NCI-H774 (cell line): Measurements from ENCODE around the gene RNF10.
"Not testable (repeated sequence)": the region's sequence is repeated elsewhere in the genome, so short reads cannot be mapped to it uniquely, and the experiment has no call there.

ENCODE experiments used
- DNase-seq: peaks from one replicate; lab custom pipeline; 2025; lab: John Stamatoyannopoulos, UW

RNF10 gene

GRCh38 chr12:120534203-120534702 lies at the start of gene RNF10:
Gene RNF10 (plus strand): TSS chr12:120534356. CDS start chr12:120534812, 456 bp downstream.
- peak; percentile 90 for DNase-seq

- no peak for DNase-seq
Observed at GRCh38 chr12:120485961-120486881, 47.9 kb upstream of the RNF10 start.

GRCh38 chr12:120487552-120487951 lies 46.6 kb upstream of the RNF10 start:
- not testable (repeated sequence) for DNase-seq

GRCh38 chr12:120488057-120488640 lies 46.0 kb upstream of the RNF10 start:
- DNase-seq: no peak

- no peak for DNase-seq
Observed at GRCh38 chr12:120489018-120489417, 45.1 kb upstream of the RNF10 start.

GRCh38 chr12:120490325-120490724 lies 43.8 kb upstream of the RNF10 start:
- no peak for DNase-seq

- no peak for DNase-seq
Observed at GRCh38 chr12:120490833-120491512, 43.2 kb upstream of the RNF10 start.

- no peak for DNase-seq
Observed at GRCh38 chr12:120495186-120495730, 38.9 kb upstream of the RNF10 start.

- DNase-seq: peak; percentile 96
Observed at GRCh38 chr12:120495731-120496412, 38.3 kb upstream of the RNF10 start, which contains the start of gene DYNLL1. Gene DYNLL1 (plus strand): TSS chr12:120496113. CDS start chr12:120496422, 309 bp downstream.

GRCh38 chr12:120496413-120497340 lies 37.5 kb upstream of the RNF10 start:
- peak; percentile 44 for DNase-seq

GRCh38 chr12:120497524-120498150 lies 36.5 kb upstream of the RNF10 start:
- no peak for DNase-seq

GRCh38 chr12:120498870-120499515 lies 35.2 kb upstream of the RNF10 start:
- DNase-seq: no peak

- no peak for DNase-seq
Observed at GRCh38 chr12:120500581-120500980, 33.6 kb upstream of the RNF10 start.

GRCh38 chr12:120504587-120504986 lies 29.6 kb upstream of the RNF10 start:
- DNase-seq: no peak

GRCh38 chr12:120508537-120508936 lies 25.6 kb upstream of the RNF10 start:
- no peak for DNase-seq

- no peak for DNase-seq
Observed at GRCh38 chr12:120514002-120514401, 20.2 kb upstream of the RNF10 start.

- DNase-seq: no peak
Observed at GRCh38 chr12:120515496-120515895, 18.7 kb upstream of the RNF10 start.

GRCh38 chr12:120519324-120519723 lies 14.8 kb upstream of the RNF10 start:
- not testable (repeated sequence) for DNase-seq

GRCh38 chr12:120522568-120522967 lies 11.6 kb upstream of the RNF10 start:
- no peak for DNase-seq
